HEK293 (cell line): Measurements from ENCODE around the gene LRRC23.

ENCODE experiments used
- FEZF1 ChIP-seq: fragments of 450-650 bp; formaldehyde crosslinking; IDR thresholded peaks from 2 replicates; pipeline ENCODE4 v1.5.1; 2016; ENCODE audit warnings: missing biosample characterization, missing genetic modification characterization
- HOXC10 ChIP-seq: sonication (generic); formaldehyde crosslinking; IDR thresholded peaks from 2 replicates; pipeline ENCODE4 v1.8.1; 2023; ENCODE audit warnings: mild to moderate bottlenecking, missing genetic modification reagents
- KLF17 ChIP-seq: fragments of 450-650 bp; formaldehyde crosslinking; IDR thresholded peaks from 2 replicates; pipeline ENCODE4 v1.5.1; 2016; ENCODE audit warnings: missing biosample characterization, missing genetic modification characterization
- OVOL3 ChIP-seq: fragments of 450-650 bp; formaldehyde crosslinking; IDR thresholded peaks from 2 replicates; pipeline ENCODE4 v1.5.1; 2016; ENCODE audit warnings: missing biosample characterization, missing genetic modification characterization
- PATZ1 ChIP-seq: fragments of 450-650 bp; formaldehyde crosslinking; IDR thresholded peaks from 2 replicates; pipeline ENCODE4 v1.5.1; 2016; ENCODE audit warnings: missing biosample characterization, missing genetic modification characterization
- PRDM2 ChIP-seq: fragments of 450-650 bp; formaldehyde crosslinking; IDR thresholded peaks from 2 replicates; pipeline ENCODE4 v1.5.1; 2016; ENCODE audit warnings: missing biosample characterization, missing genetic modification characterization, borderline replicate concordance
- RBAK ChIP-seq: fragments of 450-650 bp; formaldehyde crosslinking; IDR thresholded peaks from 2 replicates; pipeline ENCODE4 v1.5.1; 2016; ENCODE audit warnings: missing biosample characterization, missing genetic modification characterization
- SP7 ChIP-seq: fragments of 450-650 bp; formaldehyde crosslinking; IDR thresholded peaks from 2 replicates; pipeline ENCODE4 v1.5.1; 2016; ENCODE audit warnings: missing biosample characterization, missing genetic modification characterization
- TRIM28 ChIP-seq: IDR thresholded peaks from 2 replicates; pipeline ENCODE4 v1.6.1; 2011; ENCODE audit warnings: low read length, control low read depth, borderline replicate concordance
- ZBTB10 ChIP-seq: fragments of 450-650 bp; formaldehyde crosslinking; IDR thresholded peaks from 2 replicates; pipeline ENCODE4 v1.5.1; 2016; ENCODE audit warnings: missing biosample characterization, missing genetic modification characterization
- ZFP3 ChIP-seq: fragments of 450-650 bp; formaldehyde crosslinking; IDR thresholded peaks from 2 replicates; pipeline ENCODE4 v1.5.1; 2016; ENCODE audit warnings: low read depth, missing biosample characterization, missing genetic modification characterization
- ZNF174 ChIP-seq: fragments of 450-650 bp; formaldehyde crosslinking; IDR thresholded peaks from 2 replicates; pipeline ENCODE4 v1.5.0; 2017; ENCODE audit warnings: missing biosample characterization, mild to moderate bottlenecking, missing genetic modification characterization
- ZNF184 ChIP-seq: fragments of 450-650 bp; IDR thresholded peaks from 2 replicates; pipeline ENCODE4 v1.5.1; 2018; ENCODE audit warnings: missing biosample characterization, mild to moderate bottlenecking, missing genetic modification characterization
- ZNF311 ChIP-seq: fragments of 450-650 bp; formaldehyde crosslinking; IDR thresholded peaks from 2 replicates; pipeline ENCODE4 v1.5.1; 2017; ENCODE audit warnings: missing biosample characterization, missing genetic modification characterization, borderline replicate concordance
- ZNF354C ChIP-seq: fragments of 450-650 bp; formaldehyde crosslinking; IDR thresholded peaks from 2 replicates; pipeline ENCODE4 v1.5.1; 2016; ENCODE audit warnings: missing biosample characterization, missing genetic modification characterization, low read depth, borderline replicate concordance
- ZNF362 ChIP-seq: fragments of 450-650 bp; formaldehyde crosslinking; IDR thresholded peaks from 2 replicates; pipeline ENCODE4 v1.5.1; 2016; ENCODE audit warnings: missing biosample characterization, missing genetic modification characterization
- ZNF394 ChIP-seq: fragments of 450-650 bp; formaldehyde crosslinking; IDR thresholded peaks from 2 replicates; pipeline ENCODE4 v1.5.1; 2016; ENCODE audit warnings: missing biosample characterization, missing genetic modification characterization, mild to moderate bottlenecking, moderate library complexity, borderline replicate concordance
- ZNF404 ChIP-seq: fragments of 450-650 bp; formaldehyde crosslinking; IDR thresholded peaks from 2 replicates; pipeline ENCODE4 v1.5.1; 2017; ENCODE audit warnings: missing biosample characterization, missing genetic modification characterization
- ZNF560 ChIP-seq: fragments of 450-650 bp; formaldehyde crosslinking; IDR thresholded peaks from 2 replicates; pipeline ENCODE4 v1.5.1; 2017; ENCODE audit warnings: missing biosample characterization, missing genetic modification characterization, borderline replicate concordance
- ZNF621 ChIP-seq: fragments of 450-650 bp; formaldehyde crosslinking; IDR thresholded peaks from 2 replicates; pipeline ENCODE4 v1.5.1; 2017; ENCODE audit warnings: missing biosample characterization, missing genetic modification characterization
- ZNF645 ChIP-seq: fragments of 450-650 bp; formaldehyde crosslinking; IDR thresholded peaks from 2 replicates; pipeline ENCODE4; 2016; ENCODE audit warnings: missing biosample characterization, missing genetic modification characterization
- ZNF707 ChIP-seq: fragments of 450-650 bp; formaldehyde crosslinking; IDR thresholded peaks from 2 replicates; pipeline ENCODE4 v1.5.1; 2016; ENCODE audit warnings: missing biosample characterization, missing genetic modification characterization
- ZNF777 ChIP-seq: fragments of 450-650 bp; formaldehyde crosslinking; IDR thresholded peaks from 2 replicates; pipeline ENCODE4 v1.5.1; 2017; ENCODE audit warnings: missing biosample characterization, missing genetic modification characterization, borderline replicate concordance
- ZNF830 ChIP-seq: fragments of 450-650 bp; IDR thresholded peaks from 2 replicates; pipeline ENCODE4 v1.5.0; 2018; ENCODE audit warnings: missing biosample characterization, missing genetic modification characterization, low read depth, mild to moderate bottlenecking, moderate library complexity
- ZNF837 ChIP-seq: fragments of 450-650 bp; formaldehyde crosslinking; IDR thresholded peaks from 2 replicates; pipeline ENCODE4 v1.5.1; 2016; ENCODE audit warnings: missing biosample characterization, missing genetic modification characterization
- ZNF843 ChIP-seq: fragments of 450-650 bp; formaldehyde crosslinking; IDR thresholded peaks from 2 replicates; pipeline ENCODE4 v1.5.1; 2016; ENCODE audit warnings: missing biosample characterization, missing genetic modification characterization

Gene LRRC23

GRCh38 chr12:6914246-6914946, 9.8 kb downstream of the LRRC23 start, which contains the start of gene ENO2 (continued):
- no peak for TF ChIP-seq ZNF645 (tag by site-specific recombination)
- no peak for TF ChIP-seq ZNF362 (tag by site-specific recombination)
- TF ChIP-seq SP7 (tag by site-specific recombination) = 0 out of 2 replicates have a peak, but pooled peaks have one; percentile 46
- TF ChIP-seq ZNF404 (tag by site-specific recombination) = no peak
- no peak for TF ChIP-seq ZNF621 (tag by site-specific recombination)
- TF ChIP-seq TRIM28 = no peak
- no peak for TF ChIP-seq ZNF354C (tag by site-specific recombination)
- no peak for TF ChIP-seq ZNF311 (tag by site-specific recombination)
- peak; percentile 53; the same call in 1 of the 2 replicates for TF ChIP-seq ZBTB10
- no peak for TF ChIP-seq OVOL3 (tag by site-specific recombination)
- no peak for TF ChIP-seq ZNF830 (tag by site-specific recombination)
- TF ChIP-seq ZNF707 = no peak
- TF ChIP-seq HOXC10 (CRISPR knock-in tag) = no peak
- TF ChIP-seq RBAK (tag by site-specific recombination) = no peak
- peak; percentile 42 for TF ChIP-seq KLF17
- TF ChIP-seq ZNF174 (tag by site-specific recombination) = no peak
- 0 out of 2 replicates have a peak, but pooled peaks have one; percentile 15 for TF ChIP-seq ZNF843
- no peak for TF ChIP-seq FEZF1
- TF ChIP-seq ZNF394 (tag by site-specific recombination) = peak; percentile 40; the same call in 1 of the 2 replicates
- no peak for TF ChIP-seq ZFP3 (tag by site-specific recombination)
- no peak for TF ChIP-seq ZNF777 (tag by site-specific recombination)
- no peak for TF ChIP-seq ZNF837 (tag by site-specific recombination)
- TF ChIP-seq ZNF560 (tag by site-specific recombination) = no peak
- peak; percentile 89; the same call in 1 of the 2 replicates for TF ChIP-seq PRDM2 (tag by site-specific recombination)
- peak; percentile 92 for TF ChIP-seq PATZ1 (tag by site-specific recombination)
- no peak for TF ChIP-seq ZNF184 (tag by site-specific recombination)
